ENCODE measurements around the gene IL17B.

Gene IL17B

GRCh38 chr5:149421834-149422233 lies 42.7 kb upstream of the IL17B start:
- no peaks in the 10 kb centered on the region for H3K9me3 ChIP-seq (ENCODE audit: severe bottlenecking)
- no peak for DNase-seq (ENCODE audit: low spot score)
- no peaks in the 10 kb centered on the region for H3K27me3 ChIP-seq (ENCODE audit: insufficient read depth, poor library complexity, severe bottlenecking)
- H3K4me1 ChIP-seq (ENCODE audit: insufficient read depth, poor library complexity, severe bottlenecking) = no peaks in the 10 kb centered on the region
- no peaks in the 10 kb centered on the region for H3K36me3 ChIP-seq (ENCODE audit: low read depth)
- no peak overlapping the region for H3K4me3 ChIP-seq (ENCODE audit: severe bottlenecking)
- no peak for ATAC-seq (ENCODE audit: low read depth)
- H3K27ac ChIP-seq (ENCODE audit: poor library complexity, severe bottlenecking) = no peak overlapping the region
- no peak for TF ChIP-seq CTCF (IDR thresholded peaks at IDR 0.05; ENCODE audit: poor library complexity, severe bottlenecking)

- Histone ChIP-seq H3K27me3 (ENCODE audit: insufficient read depth, poor library complexity, severe bottlenecking) (no peaks in the 10 kb centered on the region), H3K4me3 (ENCODE audit: severe bottlenecking) (no peak overlapping the region), H3K27ac (ENCODE audit: poor library complexity, severe bottlenecking) (no peak overlapping the region), H3K9me3 (ENCODE audit: severe bottlenecking) (no peaks in the 10 kb centered on the region), H3K4me1 (ENCODE audit: insufficient read depth, poor library complexity, severe bottlenecking) (no peaks in the 10 kb centered on the region), H3K36me3 (ENCODE audit: low read depth) (no peaks in the 10 kb centered on the region)
- ATAC-seq (ENCODE audit: low read depth) (no peak), DNase-seq (ENCODE audit: low spot score) (no peak)
- no peak for TF ChIP-seq CTCF (IDR thresholded peaks at IDR 0.05; ENCODE audit: poor library complexity, severe bottlenecking)
Measured at GRCh38 chr5:149421372-149421685, 42.2 kb upstream of the IL17B start.

- Histone ChIP-seq H3K4me1 (ENCODE audit: insufficient read depth, poor library complexity, severe bottlenecking) (no peaks in the 10 kb centered on the region), H3K27ac (ENCODE audit: poor library complexity, severe bottlenecking) (no peak overlapping the region), H3K9me3 (ENCODE audit: severe bottlenecking) (no peaks in the 10 kb centered on the region), H3K36me3 (ENCODE audit: low read depth) (no peaks in the 10 kb centered on the region), H3K4me3 (ENCODE audit: severe bottlenecking) (no peak overlapping the region), H3K27me3 (ENCODE audit: insufficient read depth, poor library complexity, severe bottlenecking) (no peaks in the 10 kb centered on the region)
- no peak for TF ChIP-seq CTCF (IDR thresholded peaks at IDR 0.05; ENCODE audit: poor library complexity, severe bottlenecking)
- no peak for ATAC-seq (ENCODE audit: low read depth)
- DNase-seq (ENCODE audit: low spot score) = no peak
Measured at GRCh38 chr5:149420545-149421371, 41.7 kb upstream of the IL17B start.

- no peaks in the 10 kb centered on the region for H3K36me3 ChIP-seq (ENCODE audit: low read depth)
- no peak overlapping the region for H3K27ac ChIP-seq (ENCODE audit: poor library complexity, severe bottlenecking)
- H3K9me3 ChIP-seq (ENCODE audit: severe bottlenecking) = no peaks in the 10 kb centered on the region
- H3K27me3 ChIP-seq (ENCODE audit: insufficient read depth, poor library complexity, severe bottlenecking) = no peaks in the 10 kb centered on the region
- H3K4me1 ChIP-seq (ENCODE audit: insufficient read depth, poor library complexity, severe bottlenecking) = no peaks in the 10 kb centered on the region
- ATAC-seq (ENCODE audit: low read depth) (no peak), DNase-seq (ENCODE audit: low spot score) (no peak)
- no peak for TF ChIP-seq CTCF (IDR thresholded peaks at IDR 0.05; ENCODE audit: poor library complexity, severe bottlenecking)
- H3K4me3 ChIP-seq (ENCODE audit: severe bottlenecking) = no peak overlapping the region
Measured at GRCh38 chr5:149419859-149420544, 40.9 kb upstream of the IL17B start.

GRCh38 chr5:149419532-149419858 lies 40.4 kb upstream of the IL17B start:
- no peak for DNase-seq (ENCODE audit: low spot score)
- H3K9me3 ChIP-seq (ENCODE audit: severe bottlenecking) = no peaks in the 10 kb centered on the region
- ATAC-seq (ENCODE audit: low read depth) = no peak
- H3K36me3 ChIP-seq (ENCODE audit: low read depth) = no peaks in the 10 kb centered on the region
- no peaks in the 10 kb centered on the region for H3K27me3 ChIP-seq (ENCODE audit: insufficient read depth, poor library complexity, severe bottlenecking)
- no peak overlapping the region for H3K27ac ChIP-seq (ENCODE audit: poor library complexity, severe bottlenecking)
- no peak overlapping the region for H3K4me3 ChIP-seq (ENCODE audit: severe bottlenecking)
- TF ChIP-seq CTCF (IDR thresholded peaks at IDR 0.05; ENCODE audit: poor library complexity, severe bottlenecking) = no peak
- H3K4me1 ChIP-seq (ENCODE audit: insufficient read depth, poor library complexity, severe bottlenecking) = no peaks in the 10 kb centered on the region

All from RWPE2 (cell line).